HG02970 (cell line): Measurements from ENCODE around the gene TBC1D22A.

Experiments
- ATAC-seq: cut with Tn5 transposase; IDR thresholded peaks from one replicate; pipeline ENCODE4 v1.9.1; 2021; ENCODE audit warnings: mild to moderate bottlenecking, moderate library complexity, moderate number of reproducible peaks; ENCODE audit not compliant: unreplicated experiment, low FRiP score

The TBC1D22A gene

DNA sequence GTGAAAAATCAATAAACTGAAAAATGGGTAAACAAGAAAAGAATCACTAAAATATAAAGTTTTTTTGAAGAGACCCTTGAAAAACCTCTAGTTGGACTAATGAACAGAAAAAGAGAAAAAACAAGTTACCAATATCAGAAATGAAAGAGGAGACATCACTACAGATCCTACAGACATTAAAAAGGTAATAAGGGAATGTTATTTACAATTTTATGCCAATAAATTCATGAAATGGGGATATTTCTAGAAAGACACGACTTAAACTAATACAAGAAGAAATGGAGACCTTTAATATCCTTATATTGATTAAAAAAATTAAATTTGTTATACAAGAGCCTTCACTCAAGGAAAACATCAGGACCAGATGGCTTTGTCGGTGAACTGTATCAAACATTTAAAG, 109.4 kb downstream of the TBC1D22A start:
- no peak for ATAC-seq

DNA sequence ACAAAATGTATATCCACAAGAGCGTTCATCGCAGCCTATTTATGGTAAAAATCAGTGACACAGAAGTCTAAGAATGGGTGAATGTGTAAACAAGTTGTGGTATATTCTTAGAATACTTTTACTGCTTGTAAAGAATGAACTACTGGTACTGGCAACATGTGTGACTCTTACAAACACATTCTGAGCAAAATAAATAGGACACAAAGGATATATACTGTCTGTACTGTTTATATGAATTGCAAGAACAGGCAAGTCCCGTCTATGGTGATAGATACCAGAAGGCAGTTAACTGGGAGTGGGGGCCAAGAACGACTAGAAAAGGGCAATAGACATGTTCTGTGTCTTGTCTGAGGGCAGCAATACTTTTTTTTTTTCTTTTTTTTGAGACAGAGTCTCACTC, 112.6 kb downstream of the TBC1D22A start:
- no peak for ATAC-seq

DNA sequence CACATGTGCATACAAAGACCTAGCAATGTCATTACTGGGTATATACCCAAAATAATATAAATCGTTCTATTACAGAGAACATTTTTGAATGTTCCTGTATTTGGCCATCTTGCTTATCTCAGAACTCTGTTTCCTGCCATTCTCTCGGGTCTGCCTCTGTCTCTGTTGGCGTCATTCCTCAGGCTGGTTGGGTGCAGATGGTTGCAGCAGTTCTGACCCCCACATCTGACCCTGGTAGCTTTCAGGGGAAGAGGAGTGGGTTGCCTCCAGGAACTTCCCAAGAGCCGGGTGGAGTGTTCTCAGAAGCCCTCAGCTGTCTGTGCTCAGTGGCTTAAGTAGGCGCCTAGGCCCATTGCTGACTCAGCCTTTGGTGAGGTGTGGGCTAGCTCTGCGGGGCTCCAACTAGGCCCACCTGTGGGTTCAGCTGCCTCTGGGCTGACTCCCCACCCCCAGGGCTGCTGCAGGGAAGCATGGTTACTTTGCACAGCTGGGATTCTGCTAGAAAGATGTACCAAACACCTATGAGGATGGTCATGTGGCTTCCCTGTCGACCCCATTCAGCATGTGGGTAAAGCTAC, 114.0 kb downstream of the TBC1D22A start:
- no peak for ATAC-seq

DNA sequence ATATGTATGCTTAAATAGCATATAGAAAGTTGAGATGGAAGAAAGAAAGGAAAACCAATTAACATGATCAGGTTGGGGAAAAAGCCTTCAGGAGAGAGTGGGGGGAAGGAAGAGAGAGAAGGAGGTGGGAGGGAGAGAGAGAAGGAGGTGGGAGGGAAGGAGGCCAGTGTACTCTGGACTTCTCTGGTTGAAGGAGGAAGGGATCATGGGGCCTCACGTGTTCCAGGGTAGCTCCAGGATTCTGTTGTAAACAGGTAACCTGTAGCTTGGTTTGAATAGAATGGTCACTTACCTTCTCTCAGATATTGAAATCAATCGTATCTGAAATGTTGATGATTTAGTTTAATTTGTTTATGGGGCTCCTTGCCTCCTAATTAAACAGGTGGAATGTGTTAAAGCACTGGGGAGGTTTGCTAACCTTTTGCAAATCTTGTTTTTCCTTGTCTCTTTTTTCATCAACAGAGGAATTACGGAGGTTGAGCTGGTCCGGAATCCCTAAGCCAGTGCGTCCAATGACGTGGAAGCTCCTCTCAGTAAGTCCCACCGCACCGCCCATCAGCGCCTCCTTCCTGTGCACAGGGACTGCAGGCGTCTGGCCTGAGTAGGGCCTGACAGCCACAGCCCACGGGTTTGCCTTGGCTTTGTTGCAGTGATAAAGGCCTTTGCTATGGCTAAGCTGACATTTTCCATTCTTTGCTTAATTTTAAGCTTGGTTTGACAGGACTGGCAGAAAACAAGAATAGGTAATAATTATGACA, 115.9 kb downstream of the TBC1D22A start:
- no peak for ATAC-seq

DNA sequence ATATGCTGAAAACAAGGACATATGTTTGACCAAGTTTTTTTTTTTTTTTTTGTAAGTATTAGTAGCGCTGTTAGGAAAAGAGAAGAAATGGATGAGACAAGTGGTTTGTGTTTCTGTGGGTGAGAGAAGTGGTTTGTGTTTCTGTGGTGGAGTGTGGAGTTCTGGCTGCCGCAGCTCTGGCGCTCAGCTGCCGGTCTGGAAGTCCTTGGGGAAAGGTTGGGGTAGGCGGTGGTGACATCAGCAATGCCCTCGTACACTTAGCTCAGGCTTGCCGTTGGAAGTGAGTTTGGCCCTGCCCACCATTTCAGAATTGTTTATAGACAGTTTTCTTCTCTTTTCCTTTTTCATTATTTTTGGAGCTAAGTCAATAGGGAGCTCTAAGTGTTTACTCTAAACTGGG, 116.6 kb downstream of the TBC1D22A start:
- no peak for ATAC-seq

DNA sequence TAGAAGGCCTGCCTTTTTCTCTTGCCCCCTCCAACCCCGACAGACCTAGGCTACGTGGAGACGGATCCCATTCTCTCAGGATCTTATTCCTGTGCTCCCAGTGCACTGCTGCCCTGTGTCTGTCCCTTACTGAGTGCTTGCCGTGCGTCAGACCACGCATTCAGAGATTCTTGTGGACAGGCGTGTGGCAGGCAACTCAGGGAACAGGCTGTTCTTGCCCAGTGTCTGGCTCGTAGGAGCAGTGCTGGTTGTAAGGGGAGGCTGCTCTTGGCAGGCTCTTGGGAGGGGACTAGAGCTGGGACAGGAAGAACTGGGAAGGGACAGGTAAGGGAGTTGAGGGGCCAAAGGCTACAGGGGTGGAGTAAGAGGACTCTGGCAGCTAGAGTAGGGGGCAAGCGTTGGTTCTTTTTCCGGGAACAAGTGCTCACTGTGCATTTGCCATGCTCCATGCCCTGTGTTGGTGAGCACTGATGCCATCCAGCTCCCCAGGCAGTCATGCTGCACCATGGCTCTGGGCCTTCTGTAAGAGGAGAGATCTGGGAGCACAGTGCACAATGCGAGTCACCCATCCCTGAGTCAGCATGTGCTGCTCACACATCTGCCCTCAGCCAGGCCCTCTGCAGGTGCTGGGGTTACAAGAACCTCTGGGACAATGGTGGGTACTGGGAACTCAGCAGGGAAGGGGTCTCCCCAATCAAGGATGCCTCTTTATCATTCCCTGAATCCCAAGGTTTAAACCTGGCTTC, 119.1 kb downstream of the TBC1D22A start:
- no peak for ATAC-seq

DNA sequence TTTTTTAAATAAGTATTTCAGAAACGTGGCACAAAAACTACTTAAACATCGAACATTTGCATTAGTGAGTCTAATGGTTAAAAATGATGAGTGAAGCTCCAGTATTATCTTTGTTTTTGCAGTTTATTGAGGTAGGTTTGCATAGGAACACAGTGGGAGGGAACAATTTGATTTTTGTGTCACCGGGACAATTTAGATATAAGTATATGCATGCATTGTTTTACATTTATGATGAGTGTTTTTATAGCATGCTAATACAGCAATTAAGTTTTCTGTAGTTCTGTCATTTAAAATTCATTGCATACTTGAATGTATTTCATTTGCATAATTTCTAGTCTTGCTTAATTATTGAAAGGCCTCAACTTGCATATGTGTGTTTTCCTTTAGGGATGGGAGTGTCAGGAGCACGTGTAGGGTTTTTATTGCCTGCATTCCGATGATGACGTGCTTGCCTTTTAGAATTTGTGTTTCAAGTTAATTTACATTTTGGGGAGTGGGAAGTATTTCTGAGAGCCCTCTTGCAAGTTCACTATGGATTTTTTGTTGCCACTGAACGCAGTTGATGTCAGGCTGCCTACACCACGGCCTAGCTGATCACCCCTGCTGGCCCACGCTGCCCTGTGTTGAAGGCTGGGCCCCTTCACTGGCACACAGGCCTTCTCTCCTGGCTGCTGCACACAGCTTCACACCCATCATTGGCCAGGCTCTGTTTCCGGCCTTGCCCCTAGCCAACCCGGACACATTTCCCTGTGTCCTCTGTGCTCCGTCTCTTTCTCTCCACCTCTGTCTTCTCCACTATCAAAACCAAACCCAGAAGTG, 120.9 kb downstream of the TBC1D22A start:
- no peak for ATAC-seq

DNA sequence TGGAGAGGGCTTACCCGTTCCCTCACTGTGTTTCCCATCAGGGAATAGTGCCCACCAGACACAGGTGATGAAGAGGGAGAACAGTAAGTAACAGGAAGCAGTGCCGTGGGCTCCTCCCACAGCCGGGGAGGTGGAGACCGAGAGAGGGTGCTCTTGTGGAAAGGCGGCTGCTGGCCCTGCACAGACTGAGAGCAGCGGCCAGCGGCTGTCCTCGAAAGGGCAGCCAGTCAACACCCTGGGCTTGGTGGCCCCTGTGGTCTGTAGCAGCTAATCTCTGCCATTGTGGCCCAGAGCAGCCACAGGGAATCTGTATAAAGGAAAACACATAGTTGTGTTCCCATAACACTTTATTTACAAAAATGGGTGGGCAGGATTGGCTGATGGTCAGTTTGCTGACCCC, 121.9 kb downstream of the TBC1D22A start:
- ATAC-seq, result no peak

DNA sequence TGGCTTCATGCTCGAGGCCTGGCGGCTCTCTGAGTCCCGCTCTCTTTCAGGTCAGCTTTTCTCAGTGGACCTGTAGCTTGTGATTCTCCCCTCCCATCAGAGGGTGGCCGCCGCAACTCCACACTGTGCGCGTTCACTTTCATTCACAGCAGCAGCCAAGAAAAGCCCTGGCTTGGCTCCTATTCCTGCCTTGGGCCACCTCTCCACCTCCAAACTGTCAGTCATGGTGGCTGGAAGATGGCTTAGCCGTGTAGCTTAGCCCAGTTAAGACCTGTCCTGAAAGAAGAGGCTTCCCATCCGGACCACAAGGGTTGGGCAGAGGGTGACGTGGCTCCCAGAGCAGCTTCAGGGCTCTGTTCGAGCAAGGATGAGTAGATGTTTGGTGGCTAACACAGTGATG, 125.5 kb downstream of the TBC1D22A start:
- no peak for ATAC-seq

DNA sequence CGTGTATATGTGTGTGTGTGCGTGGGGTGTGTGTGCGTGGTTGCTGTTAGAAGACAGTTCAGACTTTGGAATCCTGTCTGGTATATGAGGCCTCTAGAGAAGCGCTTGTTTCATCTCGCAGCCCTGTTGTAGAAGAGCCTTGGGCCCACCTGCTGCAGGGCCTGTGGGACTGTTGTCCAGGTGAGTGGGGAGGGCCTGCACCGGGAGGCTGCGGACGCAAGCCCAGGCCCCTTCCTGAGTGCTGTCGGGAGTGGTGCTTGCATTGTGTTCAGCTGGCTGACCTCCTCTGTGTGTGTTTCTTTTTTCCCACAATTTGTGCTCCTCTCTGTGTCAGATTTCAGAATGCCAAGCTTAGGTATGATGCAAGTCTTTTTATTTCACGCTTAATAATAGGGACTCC, 128.4 kb downstream of the TBC1D22A start:
- no peak for ATAC-seq

DNA sequence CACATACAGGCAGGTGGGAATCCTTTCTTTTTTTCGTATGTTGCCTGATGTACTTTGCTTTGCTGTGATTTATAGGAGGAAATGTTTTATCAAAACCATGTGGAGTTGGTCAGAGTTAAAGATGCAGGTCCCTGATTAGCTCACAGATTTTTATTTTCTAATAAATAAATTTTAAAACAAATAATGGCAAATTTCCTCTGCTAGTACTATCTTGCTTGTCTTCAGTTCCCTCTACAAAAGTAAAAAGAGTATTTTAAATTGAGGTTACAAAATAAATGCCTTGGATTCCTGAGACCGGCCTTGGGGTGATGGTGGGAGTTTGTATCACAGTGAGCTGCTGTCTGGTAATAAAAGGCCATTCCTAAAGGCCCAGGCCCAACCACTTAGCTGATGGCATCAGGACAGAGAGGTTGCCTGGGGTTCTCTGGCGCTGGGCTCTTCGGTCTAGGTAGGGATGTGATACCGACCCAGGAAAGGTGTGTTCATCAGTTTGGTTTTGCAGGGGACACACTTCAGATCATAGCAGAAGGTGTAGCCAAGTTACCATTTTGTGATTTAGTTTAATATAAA, 129.0 kb downstream of the TBC1D22A start:
- no peak for ATAC-seq

DNA sequence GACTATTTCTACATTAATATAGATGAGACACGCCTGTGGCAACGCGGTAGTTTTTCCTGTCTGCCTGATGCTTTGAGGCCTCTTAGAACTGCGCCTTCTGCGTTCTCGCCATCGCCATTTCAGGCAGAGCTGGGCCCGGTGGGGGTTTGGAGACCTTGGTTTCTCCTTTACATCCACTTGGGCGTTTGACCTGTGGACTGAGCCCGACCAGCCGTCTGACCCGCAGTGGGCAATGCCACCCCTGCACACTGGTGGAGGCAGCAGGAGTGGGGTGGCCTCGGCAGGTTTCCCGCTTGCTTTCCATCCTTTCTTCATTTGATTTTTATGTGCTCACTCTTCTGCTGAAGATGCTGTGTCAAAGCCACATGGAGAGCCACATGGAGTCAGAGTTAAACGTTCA, 130.4 kb downstream of the TBC1D22A start:
- no peak for ATAC-seq

DNA sequence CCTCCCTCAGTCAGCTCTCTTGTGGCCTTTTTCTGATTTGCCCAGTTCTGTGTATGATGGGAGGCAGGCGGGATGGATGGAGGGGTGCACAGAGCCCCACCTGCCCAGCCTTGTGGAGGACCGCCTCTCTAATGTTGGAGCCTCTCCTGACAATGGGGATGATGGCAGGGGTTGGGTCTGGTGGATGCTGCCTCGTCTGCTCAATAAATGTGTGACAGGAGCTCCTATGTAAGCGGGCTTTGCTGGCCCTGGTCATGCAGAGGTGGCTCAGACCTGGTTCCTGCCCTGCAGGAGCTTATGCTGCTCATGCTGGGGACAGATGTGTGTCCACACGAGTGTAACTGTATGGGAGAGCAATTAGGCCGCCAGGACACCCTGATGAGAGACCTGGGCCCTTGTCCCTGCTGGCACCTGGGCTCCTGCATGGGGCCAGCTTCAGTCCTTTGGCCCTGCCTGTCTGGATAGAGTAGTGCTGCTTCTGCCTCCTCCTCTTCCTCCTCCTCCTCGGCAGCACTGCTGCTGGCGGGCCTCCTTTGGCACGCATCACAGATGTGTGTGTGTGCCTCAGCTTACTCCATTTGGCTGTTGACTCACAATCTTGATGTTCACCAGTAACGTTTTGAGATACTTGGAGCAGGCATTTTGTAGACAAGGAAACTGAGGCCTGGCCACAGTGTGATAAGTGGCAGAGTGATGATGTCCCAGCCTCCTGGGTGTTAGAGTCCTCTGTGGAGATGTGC, 131.0 kb downstream of the TBC1D22A start:
- ATAC-seq, result no peak

DNA sequence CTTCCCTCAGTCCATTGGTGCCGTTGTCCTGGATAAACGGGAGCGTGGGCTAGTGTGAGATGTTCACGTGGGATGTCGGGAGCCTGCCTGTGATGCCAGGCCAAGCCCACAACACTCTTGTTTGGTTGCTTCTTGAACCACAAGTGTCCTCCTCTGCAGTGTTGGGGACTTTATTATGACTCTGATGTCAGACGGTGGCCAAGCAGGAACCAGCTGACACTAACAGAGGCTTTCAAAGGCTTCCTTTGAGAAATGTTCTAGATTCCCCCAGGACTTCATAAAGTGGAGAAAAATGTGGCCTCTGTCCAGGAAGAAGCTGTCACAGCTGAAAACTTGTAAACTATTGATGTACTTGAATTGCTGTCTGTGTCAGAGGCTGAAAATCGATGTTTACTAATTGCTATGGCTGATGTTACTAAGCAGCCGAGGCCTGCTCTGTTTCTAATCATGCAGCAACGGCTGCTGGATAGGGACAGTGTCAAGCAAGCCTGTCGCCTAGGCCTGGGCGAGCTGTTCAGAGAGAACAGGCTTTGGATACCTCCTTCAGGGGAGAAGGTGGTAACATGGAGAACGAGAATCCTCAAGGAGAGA, 131.7 kb downstream of the TBC1D22A start:
- no peak for ATAC-seq

DNA sequence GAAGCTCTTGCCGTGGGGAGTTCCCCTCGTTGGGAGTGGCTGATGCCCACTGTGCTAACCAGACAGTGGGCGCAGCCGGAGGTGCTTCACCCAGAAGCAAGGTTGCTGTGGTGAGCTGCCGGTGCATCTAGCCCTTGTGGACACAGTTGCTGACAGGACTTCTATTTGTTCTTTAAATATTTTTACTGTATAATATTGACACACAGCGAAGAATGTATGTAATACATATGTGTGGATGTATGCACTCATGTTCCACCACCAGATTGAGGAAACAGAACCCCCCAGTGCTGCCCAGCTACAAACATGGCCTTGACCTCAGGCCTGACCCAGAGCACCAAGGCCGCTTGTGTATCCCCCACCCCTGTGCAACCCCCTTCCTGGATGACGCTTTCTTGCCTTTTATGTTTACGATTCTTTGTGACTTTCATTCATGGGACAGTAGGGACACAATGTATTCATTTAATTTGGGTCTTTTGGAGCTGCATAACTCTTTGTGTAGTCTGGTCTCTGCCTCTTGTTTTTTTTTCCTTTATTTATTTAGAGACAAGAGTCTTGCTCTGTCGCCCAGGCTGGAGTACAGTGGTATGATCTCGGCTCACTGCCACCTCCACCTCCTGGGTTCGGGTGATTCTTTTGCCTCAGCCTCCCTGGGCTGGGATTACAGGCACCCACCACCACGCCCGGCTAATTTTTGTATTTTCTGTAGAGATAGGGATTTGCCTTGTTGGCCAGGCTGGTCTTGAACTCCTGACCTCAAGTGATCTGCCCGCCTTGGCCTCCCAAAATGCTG, 132.6 kb downstream of the TBC1D22A start:
- no peak for ATAC-seq

DNA sequence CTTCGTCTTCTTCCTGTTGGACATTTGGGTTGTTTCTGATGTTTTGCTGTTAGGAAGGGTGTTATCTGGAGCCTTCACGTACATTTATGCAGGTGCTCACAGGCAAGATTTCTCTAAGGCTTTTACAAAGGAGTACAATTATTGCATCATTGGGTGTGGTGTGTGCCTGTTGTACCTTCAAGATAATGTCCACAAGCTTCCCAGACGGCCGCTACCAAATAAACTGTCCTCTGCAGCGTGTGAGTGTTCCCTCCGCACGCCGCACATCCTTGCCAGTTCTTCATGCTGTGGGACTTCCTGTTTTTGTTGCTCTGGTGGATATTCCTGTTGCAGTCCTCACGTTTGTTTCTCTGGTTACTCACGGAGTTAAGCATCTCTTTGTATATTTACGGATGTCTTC, 133.3 kb downstream of the TBC1D22A start:
- no peak for ATAC-seq

DNA sequence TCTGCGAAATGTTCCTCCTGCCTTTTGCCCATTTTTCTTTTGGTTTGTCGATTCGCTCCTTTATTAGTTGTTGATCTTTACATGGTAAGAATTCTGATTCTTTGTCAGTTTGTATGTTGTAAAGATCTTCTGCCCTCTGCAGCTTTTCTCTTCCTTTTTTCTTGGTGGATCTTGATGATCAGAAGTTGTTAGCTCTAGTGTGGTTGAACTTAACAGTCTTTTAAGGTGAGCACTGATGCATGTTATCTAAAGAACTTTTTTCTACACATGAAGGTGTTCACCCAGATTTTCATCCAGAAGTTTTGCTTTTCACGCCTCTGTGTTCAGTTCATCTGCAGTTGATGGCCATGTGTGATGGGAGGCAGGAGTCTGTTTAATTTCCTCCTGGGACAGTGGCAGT, 133.7 kb downstream of the TBC1D22A start:
- ATAC-seq, result no peak

DNA sequence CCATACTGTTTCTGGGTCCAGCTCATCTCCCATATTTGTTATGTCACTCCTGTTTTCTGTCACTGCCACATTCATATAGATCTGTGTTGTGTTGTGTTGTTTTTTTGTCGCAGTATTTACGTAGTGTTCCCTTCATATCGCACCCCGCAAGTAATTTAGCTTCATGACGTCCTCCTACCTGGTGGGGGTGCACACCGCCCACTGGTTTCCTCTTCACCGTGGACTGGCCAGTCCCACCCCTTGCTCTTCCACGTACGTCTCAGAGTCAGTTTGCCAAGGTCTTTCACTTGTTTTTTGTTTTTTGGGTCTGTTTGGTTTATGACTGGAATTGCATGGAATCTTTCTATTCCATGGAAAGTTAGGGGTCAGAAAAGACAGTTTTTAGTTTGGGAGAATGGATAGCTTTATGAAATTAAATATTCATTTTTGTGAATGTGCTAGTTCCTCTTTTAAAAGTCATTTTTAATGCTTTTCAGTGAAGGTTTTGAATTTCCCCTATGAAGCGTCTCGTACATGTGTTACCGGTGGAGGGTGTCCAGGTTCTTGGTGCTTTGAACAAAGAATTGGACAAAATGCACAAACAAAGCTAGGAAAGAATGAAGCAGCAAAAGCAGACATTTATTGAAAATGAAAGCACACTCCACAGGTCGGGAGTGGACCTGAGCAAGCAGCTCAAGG, 134.3 kb downstream of the TBC1D22A start:
- no peak for ATAC-seq
